ENCODE measurements around the gene PPP1R8.
"Not testable (repeated sequence)": the region's sequence is repeated elsewhere in the genome, so short reads cannot be mapped to it uniquely, and the experiment has no call there.

PPP1R8 gene

DNA sequence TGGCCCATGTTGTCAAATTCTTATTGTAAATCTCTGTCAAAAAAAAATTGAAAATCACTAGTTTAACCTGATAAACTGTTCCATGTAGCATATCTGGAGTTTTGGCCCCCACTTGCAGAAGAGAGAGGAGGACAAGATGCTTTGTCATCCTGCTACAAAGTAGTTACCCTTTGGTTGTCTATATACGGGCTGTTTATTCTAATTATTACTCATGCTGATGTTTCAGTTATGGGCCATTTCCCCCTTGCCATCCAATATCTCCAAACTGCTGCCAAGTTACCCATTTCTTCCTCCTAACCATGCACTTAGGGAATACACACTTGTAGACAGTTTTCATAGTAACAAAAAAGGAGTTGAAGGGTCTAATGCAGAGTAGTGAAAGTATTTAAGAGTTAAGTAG, 35.0 kb upstream of the PPP1R8 start:
- Histone ChIP-seq H3K4me1 (ENCODE audit: insufficient read depth, low read length) (no peaks in the 10 kb centered on the region), H2AFZ (ENCODE audit: low read depth, low read length) (no peak overlapping the region), H3K4me3 (ENCODE audit: low read depth in 1 of 2, low read length in 2 of 2) (no peak overlapping the region), H3K9me3 (ENCODE audit: insufficient read depth, low read length, severe bottlenecking) (no peaks in the 10 kb centered on the region), H4K20me1 (ENCODE audit: insufficient read depth, low read length) (no peaks in the 10 kb centered on the region), H3K9ac (ENCODE audit: low read depth, low read length) (no peak overlapping the region), H3K27ac (ENCODE audit: low read length) (no peak overlapping the region), H3K36me3 (ENCODE audit: insufficient read depth, low read length) (peaks cover 64% of the 10 kb centered on the region), H3K79me2 (ENCODE audit: insufficient read depth, low read length) (no peaks in the 10 kb centered on the region), H3K4me2 (ENCODE audit: insufficient read depth, low read length) (no peak overlapping the region), H3K27me3 (ENCODE audit: insufficient read depth, low read length, poor library complexity) (no peaks in the 10 kb centered on the region)
- no peak for DNase-seq
- no peak for ATAC-seq (ENCODE audit: insufficient read depth, low read depth)
- TF ChIP-seq CTCF (IDR thresholded peaks at IDR 0.05; ENCODE audit: borderline replicate concordance, extremely low read depth, low read length, poor library complexity, severe bottlenecking) = no peak

GRCh38 chr1:27804791-27805190, 25.8 kb upstream of the PPP1R8 start:
- H3K79me2 ChIP-seq (ENCODE audit: insufficient read depth, low read length) = no peaks in the 10 kb centered on the region
- H3K4me3 ChIP-seq (ENCODE audit: low read depth in 1 of 2, low read length in 2 of 2) = no peak overlapping the region
- no peak for DNase-seq
- H3K9me3 ChIP-seq (ENCODE audit: insufficient read depth, low read length, severe bottlenecking) = no peaks in the 10 kb centered on the region
- no peak overlapping the region for H3K27ac ChIP-seq (ENCODE audit: low read length)
- H3K27me3 ChIP-seq (ENCODE audit: insufficient read depth, low read length, poor library complexity) = no peaks in the 10 kb centered on the region
- H4K20me1 ChIP-seq (ENCODE audit: insufficient read depth, low read length) = no peaks in the 10 kb centered on the region
- no peak for ATAC-seq (ENCODE audit: insufficient read depth, low read depth)
- H2AFZ ChIP-seq (ENCODE audit: low read depth, low read length) = no peak overlapping the region
- H3K4me1 ChIP-seq (ENCODE audit: insufficient read depth, low read length) = no peaks in the 10 kb centered on the region
- no peak overlapping the region for H3K4me2 ChIP-seq (ENCODE audit: insufficient read depth, low read length)
- TF ChIP-seq EZH2 (IDR thresholded peaks at IDR 0.05; ENCODE audit: borderline replicate concordance, low read depth, low read length, severe bottlenecking) (no peak), CTCF (IDR thresholded peaks at IDR 0.05; ENCODE audit: borderline replicate concordance, extremely low read depth, low read length, poor library complexity, severe bottlenecking) (no peak)
- H3K36me3 ChIP-seq (ENCODE audit: insufficient read depth, low read length) = peaks cover 41% of the 10 kb centered on the region; the same call in 1 of the 2 replicates
- H3K9ac ChIP-seq (ENCODE audit: low read depth, low read length) = no peak overlapping the region

GRCh38 chr1:27806758-27807157, 23.8 kb upstream of the PPP1R8 start:
- TF ChIP-seq CTCF (IDR thresholded peaks at IDR 0.05; ENCODE audit: borderline replicate concordance, extremely low read depth, low read length, poor library complexity, severe bottlenecking) = no peak
- Histone ChIP-seq H4K20me1 (ENCODE audit: insufficient read depth, low read length) (no peaks in the 10 kb centered on the region), H3K4me3 (ENCODE audit: low read depth in 1 of 2, low read length in 2 of 2) (no peak overlapping the region)

GRCh38 chr1:27807385-27807784, 23.2 kb upstream of the PPP1R8 start:
- Histone ChIP-seq H3K4me3 (ENCODE audit: low read depth in 1 of 2, low read length in 2 of 2) (no peak overlapping the region), H3K4me1 (ENCODE audit: insufficient read depth, low read length) (no peaks in the 10 kb centered on the region), H3K9me3 (ENCODE audit: insufficient read depth, low read length, severe bottlenecking) (no peaks in the 10 kb centered on the region), H3K4me2 (ENCODE audit: insufficient read depth, low read length) (no peak overlapping the region), H3K79me2 (ENCODE audit: insufficient read depth, low read length) (no peaks in the 10 kb centered on the region), H4K20me1 (ENCODE audit: insufficient read depth, low read length) (no peaks in the 10 kb centered on the region), H3K27me3 (ENCODE audit: insufficient read depth, low read length, poor library complexity) (no peaks in the 10 kb centered on the region), H2AFZ (ENCODE audit: low read depth, low read length) (no peak overlapping the region), H3K36me3 (ENCODE audit: insufficient read depth, low read length) (peaks cover 30% of the 10 kb centered on the region; the same call in 1 of the 2 replicates), H3K27ac (ENCODE audit: low read length) (no peak overlapping the region), H3K9ac (ENCODE audit: low read depth, low read length) (no peak overlapping the region)
- ATAC-seq (ENCODE audit: insufficient read depth, low read depth) (no peak), DNase-seq (no peak)
- TF ChIP-seq CTCF (IDR thresholded peaks at IDR 0.05; ENCODE audit: borderline replicate concordance, extremely low read depth, low read length, poor library complexity, severe bottlenecking) = no peak
- TF ChIP-seq EZH2 (IDR thresholded peaks at IDR 0.05; ENCODE audit: borderline replicate concordance, low read depth, low read length, severe bottlenecking) = no peak

More at GRCh38 chr1:27806758-27807157, 23.8 kb upstream of the PPP1R8 start:
- H3K9ac ChIP-seq (ENCODE audit: low read depth, low read length) = no peak overlapping the region
- peaks cover 30% of the 10 kb centered on the region; the same call in 1 of the 2 replicates for H3K36me3 ChIP-seq (ENCODE audit: insufficient read depth, low read length)
- DNase-seq = no peak
- no peaks in the 10 kb centered on the region for H3K4me1 ChIP-seq (ENCODE audit: insufficient read depth, low read length)
- H3K27ac ChIP-seq (ENCODE audit: low read length) = no peak overlapping the region
- no peaks in the 10 kb centered on the region for H3K79me2 ChIP-seq (ENCODE audit: insufficient read depth, low read length)
- no peak overlapping the region for H2AFZ ChIP-seq (ENCODE audit: low read depth, low read length)
- no peaks in the 10 kb centered on the region for H3K27me3 ChIP-seq (ENCODE audit: insufficient read depth, low read length, poor library complexity)
- H3K4me2 ChIP-seq (ENCODE audit: insufficient read depth, low read length) = no peak overlapping the region
- no peak for ATAC-seq (ENCODE audit: insufficient read depth, low read depth)
- H3K9me3 ChIP-seq (ENCODE audit: insufficient read depth, low read length, severe bottlenecking) = no peaks in the 10 kb centered on the region

DNA sequence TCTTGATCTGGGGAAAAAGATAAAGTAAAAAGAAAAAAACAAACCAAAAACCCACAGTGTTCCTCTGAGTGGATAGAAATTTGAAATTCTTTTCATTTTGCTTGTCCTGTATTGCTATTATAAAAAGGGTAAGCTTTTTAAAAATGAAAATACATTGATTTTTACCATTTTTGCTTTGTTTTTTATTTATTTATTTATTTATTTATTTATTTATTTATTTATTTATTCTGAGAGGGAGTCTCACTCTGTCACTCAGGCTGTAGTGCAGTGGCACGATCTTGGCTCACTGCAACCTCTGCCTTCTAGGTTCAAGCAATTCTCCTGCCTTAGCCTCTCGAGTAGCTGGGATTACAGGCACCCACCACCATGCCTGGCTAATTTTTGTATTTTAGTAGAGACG, 22.5 kb upstream of the PPP1R8 start:
- not testable (repeated sequence) for H3K9ac ChIP-seq (ENCODE audit: low read depth, low read length); H3K4me2 ChIP-seq (ENCODE audit: insufficient read depth, low read length); H3K4me1 ChIP-seq (ENCODE audit: insufficient read depth, low read length); ATAC-seq (ENCODE audit: insufficient read depth, low read depth); H2AFZ ChIP-seq (ENCODE audit: low read depth, low read length); DNase-seq; H3K9me3 ChIP-seq (ENCODE audit: insufficient read depth, low read length, severe bottlenecking); H3K4me3 ChIP-seq (ENCODE audit: low read depth in 1 of 2, low read length in 2 of 2); H3K79me2 ChIP-seq (ENCODE audit: insufficient read depth, low read length); H4K20me1 ChIP-seq (ENCODE audit: insufficient read depth, low read length); H3K27ac ChIP-seq (ENCODE audit: low read length); H3K27me3 ChIP-seq (ENCODE audit: insufficient read depth, low read length, poor library complexity)
- peaks cover 31% of the 10 kb centered on the region for H3K36me3 ChIP-seq (ENCODE audit: insufficient read depth, low read length)
